ENCODE results near the gene PROM1.

- TF ChIP-seq ZNF384 (IDR thresholded peaks at IDR 0.05) (no peak), FOXA1 (IDR thresholded peaks at IDR 0.05) (no peak), SP1 (IDR thresholded peaks at IDR 0.05) (no peak), ARNT (IDR thresholded peaks at IDR 0.05) (no peak), ELF4 (IDR thresholded peaks at IDR 0.05) (no peak), FOXK2 (IDR thresholded peaks at IDR 0.05) (no peak), HDGF (IDR thresholded peaks at IDR 0.05; ENCODE audit: borderline replicate concordance) (no peak), LEF1 (IDR thresholded peaks at IDR 0.05; ENCODE audit: borderline replicate concordance) (no peak), BHLHE40 (IDR thresholded peaks at IDR 0.05; ENCODE audit: borderline replicate concordance) (no peak), FOXM1 (IDR thresholded peaks at IDR 0.05; ENCODE audit: borderline replicate concordance) (no peak), L3MBTL2 (conservative IDR thresholded peaks at IDR 0.05) (no peak)
- TF ChIP-seq, protein P1, sequence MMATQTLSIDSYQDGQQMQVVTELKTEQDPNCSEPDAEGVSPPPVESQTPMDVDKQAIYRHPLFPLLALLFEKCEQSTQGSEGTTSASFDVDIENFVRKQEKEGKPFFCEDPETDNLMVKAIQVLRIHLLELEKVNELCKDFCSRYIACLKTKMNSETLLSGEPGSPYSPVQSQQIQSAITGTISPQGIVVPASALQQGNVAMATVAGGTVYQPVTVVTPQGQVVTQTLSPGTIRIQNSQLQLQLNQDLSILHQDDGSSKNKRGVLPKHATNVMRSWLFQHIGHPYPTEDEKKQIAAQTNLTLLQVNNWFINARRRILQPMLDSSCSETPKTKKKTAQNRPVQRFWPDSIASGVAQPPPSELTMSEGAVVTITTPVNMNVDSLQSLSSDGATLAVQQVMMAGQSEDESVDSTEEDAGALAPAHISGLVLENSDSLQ (IDR thresholded peaks at IDR 0.05): no peak
These were observed 118.5 kb downstream of the PROM1 start for GRCh38 chr4:15965325-15965724.
